GM10266 (cell line): ENCODE measurements around the gene SMOC2.

ENCODE experiments used
- DNase-seq: peaks from one replicate; pipeline ENCODE4 v3.0.0; 2012; ENCODE audit errors: extremely low spot score
- CTCF ChIP-seq: IDR thresholded peaks from 2 replicates; pipeline ENCODE4 v1.5.1; 2012; ENCODE audit warnings: mild to moderate bottlenecking, low read depth; ENCODE audit not compliant: control insufficient read depth, insufficient read depth; ENCODE audit errors: missing control alignments

The SMOC2 gene

GRCh38 chr6:168514216-168514615 lies 73.2 kb downstream of the SMOC2 start:
- no peak for DNase-seq
- TF ChIP-seq CTCF: no peak

DNA sequence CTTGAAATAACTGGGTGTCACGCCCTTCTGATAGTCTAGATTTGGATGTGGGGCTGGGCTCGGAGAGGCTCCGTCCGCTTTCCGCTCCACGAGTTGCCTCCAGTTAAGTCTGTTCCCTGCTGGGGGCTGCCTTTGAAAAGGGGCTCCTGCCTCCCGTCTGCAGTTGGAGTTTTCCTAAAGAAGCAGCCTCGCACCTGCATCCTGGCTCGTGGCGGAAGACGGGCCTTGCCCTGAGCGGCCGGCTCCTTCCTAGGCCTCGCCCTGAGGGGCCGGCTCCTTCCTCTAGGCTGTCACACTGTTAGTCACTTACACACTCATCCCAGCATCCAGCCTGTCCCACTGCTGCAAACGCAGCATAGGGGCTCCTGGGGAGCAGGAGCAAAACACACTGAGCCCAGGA lies 74.4 kb downstream of the SMOC2 start:
- no peak for DNase-seq
- TF ChIP-seq CTCF: no peak

GRCh38 chr6:168516944-168517741 lies 76.2 kb downstream of the SMOC2 start:
- no peak for DNase-seq
- no peak for TF ChIP-seq CTCF

GRCh38 chr6:168517742-168518347 lies 76.9 kb downstream of the SMOC2 start:
- TF ChIP-seq CTCF: no peak
- DNase-seq: no peak

- no peak for TF ChIP-seq CTCF
- no peak for DNase-seq
Observed at GRCh38 chr6:168518348-168518745, 77.4 kb downstream of the SMOC2 start.

- no peak for TF ChIP-seq CTCF
- DNase-seq: no peak
Observed at GRCh38 chr6:168518867-168519266, 77.9 kb downstream of the SMOC2 start.

- TF ChIP-seq CTCF: no peak
- DNase-seq: no peak
Observed at GRCh38 chr6:168520233-168520632, 79.2 kb downstream of the SMOC2 start.
